GM12801 (cell line): ENCODE results near the gene C2CD4D.

Experiments
- TF ChIP-seq, protein P1 (sequence below): IDR thresholded peaks from one replicate; pipeline ENCODE4 v1.5.1; 2011; ENCODE audit warnings: control low read depth; ENCODE audit not compliant: insufficient read length; ENCODE audit errors: extremely low read depth

C2CD4D gene

DNA sequence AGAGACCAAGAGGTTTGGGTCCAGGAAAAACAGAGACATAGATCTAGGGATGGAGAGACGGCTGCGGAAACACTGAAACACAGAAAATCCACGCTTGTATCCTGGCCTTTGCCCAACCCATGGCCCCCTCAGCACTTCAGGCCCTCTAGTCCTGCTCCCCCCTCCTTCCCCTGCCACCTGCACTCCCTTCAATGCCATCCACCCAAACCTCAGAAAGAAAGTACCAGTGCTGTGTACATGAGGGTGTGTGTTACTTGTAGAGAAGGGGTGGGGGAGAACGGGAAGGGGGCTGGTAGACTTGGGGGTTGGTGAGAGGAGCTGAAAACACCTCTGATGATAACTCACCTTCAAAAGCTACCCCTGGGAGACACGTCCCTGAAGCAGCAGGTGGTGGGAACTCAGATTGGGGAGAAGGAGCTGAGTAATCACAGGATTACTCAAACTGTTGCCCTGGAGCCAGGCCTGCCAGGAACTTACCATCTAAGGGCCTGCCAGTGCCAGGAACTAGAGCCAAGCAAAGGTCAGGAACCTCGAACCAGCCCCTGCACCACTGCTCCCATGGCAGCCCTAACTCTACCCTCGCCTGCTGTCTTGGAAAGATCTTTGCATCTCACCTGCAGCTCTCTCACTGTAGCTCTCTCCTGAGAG lies 19.5 kb downstream of the C2CD4D start:
- TF ChIP-seq, protein P1, sequence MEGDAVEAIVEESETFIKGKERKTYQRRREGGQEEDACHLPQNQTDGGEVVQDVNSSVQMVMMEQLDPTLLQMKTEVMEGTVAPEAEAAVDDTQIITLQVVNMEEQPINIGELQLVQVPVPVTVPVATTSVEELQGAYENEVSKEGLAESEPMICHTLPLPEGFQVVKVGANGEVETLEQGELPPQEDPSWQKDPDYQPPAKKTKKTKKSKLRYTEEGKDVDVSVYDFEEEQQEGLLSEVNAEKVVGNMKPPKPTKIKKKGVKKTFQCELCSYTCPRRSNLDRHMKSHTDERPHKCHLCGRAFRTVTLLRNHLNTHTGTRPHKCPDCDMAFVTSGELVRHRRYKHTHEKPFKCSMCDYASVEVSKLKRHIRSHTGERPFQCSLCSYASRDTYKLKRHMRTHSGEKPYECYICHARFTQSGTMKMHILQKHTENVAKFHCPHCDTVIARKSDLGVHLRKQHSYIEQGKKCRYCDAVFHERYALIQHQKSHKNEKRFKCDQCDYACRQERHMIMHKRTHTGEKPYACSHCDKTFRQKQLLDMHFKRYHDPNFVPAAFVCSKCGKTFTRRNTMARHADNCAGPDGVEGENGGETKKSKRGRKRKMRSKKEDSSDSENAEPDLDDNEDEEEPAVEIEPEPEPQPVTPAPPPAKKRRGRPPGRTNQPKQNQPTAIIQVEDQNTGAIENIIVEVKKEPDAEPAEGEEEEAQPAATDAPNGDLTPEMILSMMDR, result no peak

DNA sequence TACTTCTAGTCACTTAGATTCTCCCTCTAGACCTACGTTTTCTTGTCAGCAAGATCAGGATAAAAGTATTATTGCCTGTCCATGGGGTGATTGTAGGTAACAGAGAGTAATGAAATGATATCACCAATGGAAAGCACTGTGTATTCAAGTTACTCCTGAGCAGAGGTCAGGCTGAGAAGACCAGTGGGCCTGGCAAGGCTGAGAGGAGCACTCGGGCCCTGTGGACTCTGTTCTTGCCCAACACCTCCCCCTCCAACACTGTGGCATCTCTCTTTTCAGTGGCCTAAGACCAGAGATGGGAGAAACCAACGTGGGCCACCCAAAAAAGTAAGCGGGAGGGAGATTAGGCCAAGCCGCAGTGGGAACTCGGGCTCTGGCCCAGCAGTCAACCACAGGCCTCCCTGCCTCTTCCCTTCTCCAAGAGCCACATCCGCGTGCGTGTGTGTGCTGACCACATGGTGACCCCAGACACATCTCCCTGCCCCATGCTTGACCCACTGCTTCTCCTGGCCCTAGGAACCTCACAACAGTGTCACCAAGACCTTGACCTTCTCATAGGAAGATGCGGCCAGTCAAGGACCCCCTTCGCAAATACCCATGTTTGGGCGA lies 20.3 kb downstream of the C2CD4D start:
- TF ChIP-seq, protein P1, result no peak

DNA sequence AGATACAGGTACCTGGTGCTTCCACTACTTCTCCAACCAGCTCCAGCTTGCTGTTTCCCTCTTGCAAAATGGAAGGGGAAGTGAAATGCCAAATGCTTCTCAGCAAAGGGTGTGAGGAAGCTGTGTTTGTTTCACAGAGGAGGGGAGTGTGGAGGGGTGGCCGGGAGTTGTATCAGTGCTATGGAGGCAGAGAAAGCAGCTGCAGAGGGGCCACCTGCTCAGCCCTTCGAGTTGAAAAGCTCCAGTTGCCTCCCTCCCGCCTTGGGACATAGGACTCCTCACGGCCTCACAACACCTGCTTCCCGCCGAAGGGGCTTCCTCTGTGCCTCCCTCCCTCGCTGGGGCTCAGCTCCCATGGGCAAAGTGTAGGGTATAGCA lies 22.3 kb downstream of the C2CD4D start:
- TF ChIP-seq, protein P1, result no peak

DNA sequence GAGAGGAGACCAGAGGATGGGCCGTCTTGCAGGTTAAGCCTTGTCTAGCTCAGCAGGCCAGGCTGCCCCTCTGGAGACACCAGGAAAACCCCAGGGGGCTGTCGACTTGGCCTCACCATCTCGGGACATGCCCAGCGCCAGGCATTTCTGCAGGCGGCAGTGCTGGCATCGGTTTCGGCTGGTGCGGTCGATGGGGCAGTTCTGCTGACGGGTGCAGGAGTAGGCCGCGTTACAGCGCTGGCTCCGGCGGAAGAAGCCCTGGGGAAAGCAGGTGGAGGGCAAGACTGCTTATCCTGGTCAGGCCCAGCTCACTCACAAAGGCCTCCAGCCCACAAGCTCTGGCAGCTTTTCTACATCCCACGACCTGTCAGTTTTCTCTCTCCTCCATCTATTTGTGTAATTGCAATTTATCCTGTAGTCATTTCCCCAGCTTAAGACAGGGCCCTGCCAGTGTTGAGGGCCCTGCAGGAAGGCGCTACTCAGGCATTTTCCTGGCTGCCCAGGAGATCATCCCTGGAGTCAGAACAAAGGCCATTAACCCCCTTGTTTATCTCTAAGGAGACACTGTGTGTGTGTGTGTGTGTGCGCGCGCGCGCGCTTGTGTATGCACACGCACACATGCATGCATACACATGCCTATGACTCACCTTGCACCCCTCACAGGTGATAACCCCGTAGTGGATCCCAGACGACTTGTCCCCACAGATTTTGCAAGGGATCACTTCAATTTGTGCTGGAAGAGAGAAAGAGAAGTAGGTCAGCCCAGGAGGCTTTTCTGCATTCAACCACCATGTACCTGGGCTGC lies 22.9 kb downstream of the C2CD4D start:
- TF ChIP-seq, protein P1, result no peak

DNA sequence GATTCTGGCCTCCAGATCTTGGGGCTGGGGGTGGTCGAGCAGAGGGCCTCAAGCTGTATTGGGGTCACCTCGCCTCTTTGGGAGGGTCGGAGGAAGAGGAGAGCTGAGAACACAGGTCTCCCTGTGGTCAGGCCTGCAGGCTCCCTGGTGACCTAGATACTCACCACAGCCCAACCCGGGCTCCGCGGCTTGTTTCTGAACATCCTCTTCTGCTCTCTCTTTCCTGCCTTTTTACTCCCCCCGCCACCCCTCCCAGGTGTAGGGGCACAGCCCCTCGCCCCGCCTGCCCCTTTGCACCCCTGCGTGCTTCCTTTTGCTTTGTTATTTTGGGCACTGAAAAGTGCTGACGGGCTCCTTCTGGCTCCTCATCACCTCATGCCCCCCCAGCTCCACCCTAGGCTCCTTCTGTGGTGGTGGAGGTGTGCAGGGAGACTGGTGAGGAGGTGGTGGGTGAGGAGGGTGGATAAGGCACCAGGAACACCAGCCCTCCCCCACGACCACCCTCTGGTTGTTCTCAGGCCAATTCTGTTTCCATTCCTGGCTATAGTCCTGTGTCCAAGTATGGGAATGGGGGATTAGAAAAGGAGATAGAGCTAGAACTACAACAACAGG lies 23.8 kb downstream of the C2CD4D start:
- TF ChIP-seq, protein P1, result no peak

DNA sequence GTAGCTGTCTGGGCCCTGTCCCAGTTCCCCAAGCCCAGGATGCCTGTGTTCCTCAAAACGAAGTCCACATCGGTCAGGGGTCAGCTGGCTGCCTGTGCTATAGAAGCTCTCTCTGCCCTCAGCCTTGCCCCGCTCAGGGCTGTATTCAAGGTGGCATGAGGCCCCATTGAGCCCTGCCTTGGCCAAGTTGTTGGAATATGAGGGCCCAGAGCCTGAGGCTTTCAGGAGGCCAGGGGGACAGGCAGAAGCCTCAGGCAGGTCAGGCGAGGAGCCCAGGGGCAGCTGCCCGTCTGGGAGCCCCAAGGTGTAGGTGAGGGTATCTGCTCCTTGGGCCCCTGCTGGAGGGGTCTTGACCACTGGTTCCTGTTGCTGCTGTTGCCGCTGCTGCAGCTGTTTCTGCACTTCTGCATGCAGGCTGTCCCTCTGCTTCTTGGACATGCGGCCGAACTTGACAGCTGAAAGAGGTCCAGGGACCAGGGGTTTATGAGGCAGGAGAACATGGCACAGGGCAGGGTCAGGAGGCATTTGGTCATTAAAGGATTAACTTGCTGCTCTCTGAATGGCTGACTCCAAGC lies 24.6 kb downstream of the C2CD4D start:
- TF ChIP-seq, protein P1, result no peak

DNA sequence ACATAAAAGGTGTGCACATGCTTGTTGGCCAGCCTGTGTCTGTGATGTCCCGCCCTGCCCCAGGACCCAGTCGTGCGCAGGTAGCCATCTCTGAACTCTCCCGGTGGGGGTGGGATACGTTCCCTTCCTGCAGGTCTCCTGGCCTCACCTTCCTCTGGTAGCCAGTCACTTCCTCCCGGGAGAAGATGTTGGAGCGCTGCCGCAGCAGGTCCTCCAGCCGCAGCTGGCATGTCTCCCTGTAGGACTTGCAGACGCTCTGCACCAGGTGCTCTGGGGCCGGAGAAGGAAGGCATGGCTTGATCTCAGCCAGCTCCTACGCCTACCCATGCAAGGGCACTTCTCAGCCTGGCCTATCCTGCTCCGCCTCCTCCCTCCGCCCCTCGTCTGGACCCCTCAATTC lies 25.2 kb downstream of the C2CD4D start:
- TF ChIP-seq, protein P1, result no peak
